H1 (cell line): ENCODE data around the gene TAPT1. TPM values are rescaled to one million over a fixed set of nuclear protein-coding genes. Genes with fewer than 3 reads are reported as not detected.

ENCODE experiments used
- CTCF ChIA-PET: fragments of 300-600 bp; sonication (Branson Sonifier 250); formaldehyde crosslinking; loops from one replicate; lab custom pipeline; 2021; ENCODE audit not compliant: partially characterized antibody; lab: Charles Lee
- POLR2A ChIA-PET: fragments of 300-600 bp; sonication (Branson Sonifier 250); formaldehyde crosslinking; loops from one replicate; lab custom pipeline; 2021; ENCODE audit warnings: inconsistent platforms; ENCODE audit not compliant: partially characterized antibody; lab: Charles Lee
- DNase-seq, 2 experiments: peaks; one replicate each; pipeline versions ENCODE4 v3.0.0 to v3.0.0-alpha.2; 2010 to 2022; ENCODE audit warnings: low spot score in 2 of 2, low read depth in 1 of 2, mixed read lengths in 1 of 2
- FAIRE-seq: peaks from 2 replicates; lab custom pipeline; 2011; peaks lifted over from hg19 to GRCh38; lab: Jason Lieb, UNC
- H2AFZ ChIP-seq: 2 replicates; pipeline ENCODE4 v1.8.1; 2012; ENCODE audit warnings: low read length, inconsistent platforms
- H2AK5ac ChIP-seq: 2 replicates; pipeline ENCODE4 v1.6.1; 2013; ENCODE audit warnings: low read depth, low read length
- H2BK120ac ChIP-seq: replicated peaks from 2 replicates; pipeline ENCODE3; 2013; ENCODE audit warnings: low read depth, low read length, inconsistent platforms
- H2BK12ac ChIP-seq: 2 replicates; pipeline ENCODE4 v1.6.1; 2013; ENCODE audit warnings: low read depth, low read length
- H2BK15ac ChIP-seq: 2 replicates; pipeline ENCODE4 v1.6.1; 2013; ENCODE audit warnings: low read length
- H2BK20ac ChIP-seq: 2 replicates; pipeline ENCODE4 v1.6.1; 2013; ENCODE audit warnings: low read length
- H2BK5ac ChIP-seq: 2 replicates; pipeline ENCODE4 v1.6.1; 2013; ENCODE audit warnings: low read depth, low read length
- H3K14ac ChIP-seq: 2 replicates; pipeline ENCODE4 v1.6.1; 2013; ENCODE audit warnings: inconsistent platforms; ENCODE audit not compliant: insufficient read length
- H3K18ac ChIP-seq: 2 replicates; pipeline ENCODE4 v1.6.1; 2013; ENCODE audit warnings: low read length; ENCODE audit errors: extremely low read depth
- H3K23ac ChIP-seq: 2 replicates; pipeline ENCODE4 v1.6.1; 2013; ENCODE audit warnings: inconsistent platforms; ENCODE audit not compliant: insufficient read length
- H3K23me2 ChIP-seq: 2 replicates; pipeline ENCODE4 v1.6.1; 2013; ENCODE audit warnings: low read depth, low read length
- H3K27ac ChIP-seq: 2 replicates; pipeline ENCODE4 v1.6.1; 2011; ENCODE audit warnings: low read depth, low read length, inconsistent platforms
- H3K27me3 ChIP-seq, 4 experiments: replicated peaks in 1 of 4; 1 replicate in 1 of 4; 2 replicates in 3 of 4; pipeline versions ENCODE4 v1.6.1 to v1.8.1; 2011 to 2013; ENCODE audit warnings: low read length in 3 of 4, mild to moderate bottlenecking in 3 of 4, inconsistent platforms in 2 of 4, mixed read lengths in 2 of 4, moderate library complexity in 1 of 4; ENCODE audit not compliant: control insufficient read depth in 3 of 4, insufficient read depth in 3 of 4; ENCODE audit errors: extremely low read depth in 1 of 4
- H3K36me3 ChIP-seq, 4 experiments: 2 replicates each; pipeline versions ENCODE4 v1.6.1 to v1.8.1; 2011 to 2013; ENCODE audit warnings: mild to moderate bottlenecking in 4 of 4, low read length in 3 of 4, moderate library complexity in 2 of 4, control low read depth in 1 of 4, inconsistent platforms in 1 of 4; ENCODE audit not compliant: insufficient read depth in 4 of 4, control insufficient read depth in 2 of 4
- H3K4ac ChIP-seq: replicated peaks from 2 replicates; pipeline ENCODE3; 2013; ENCODE audit warnings: low read length, low read depth, mixed read lengths, inconsistent platforms; ENCODE audit not compliant: insufficient read length
- H3K4me1 ChIP-seq, 4 experiments: replicated peaks in 1 of 4; 1 replicate in 1 of 4; 2 replicates in 3 of 4; pipeline versions ENCODE4 v1.6.1 to v1.8.1; 2011 to 2013; ENCODE audit warnings: low read length in 3 of 4, inconsistent platforms in 2 of 4, mixed read lengths in 1 of 4; ENCODE audit not compliant: insufficient read depth in 4 of 4, control insufficient read depth in 3 of 4
- H3K4me2 ChIP-seq, 2 experiments: 2 replicates each; pipeline versions ENCODE4 v1.6.1 to v1.8.1; 2011 to 2013; ENCODE audit warnings: low read depth in 2 of 2, low read length in 2 of 2, control low read depth in 1 of 2, inconsistent platforms in 1 of 2, mild to moderate bottlenecking in 1 of 2; ENCODE audit not compliant: insufficient read depth in 1 of 2
- H3K4me3 ChIP-seq, 4 experiments: fragments of 200-600, 300-600 bp in 1 of 4; sonication (generic), shearing (Covaris generic), sonication (Bioruptor Twin) in 1 of 4; 2 replicates each; pipeline versions ENCODE4 v1.5.1 to v1.8.1; 2011 to 2016; ENCODE audit warnings: low read length in 4 of 4, low read depth in 3 of 4, control low read depth in 2 of 4, inconsistent platforms in 2 of 4, mild to moderate bottlenecking in 2 of 4, mixed read lengths in 1 of 4, moderate library complexity in 1 of 4; ENCODE audit not compliant: insufficient read depth in 2 of 4; ENCODE audit errors: extremely low read depth in 1 of 4
- H3K56ac ChIP-seq: replicated peaks from 2 replicates; pipeline ENCODE3; 2013; ENCODE audit warnings: low read depth, mild to moderate bottlenecking, mixed read lengths, low read length, inconsistent platforms; ENCODE audit not compliant: insufficient read length
- H3K79me1 ChIP-seq: 2 replicates; pipeline ENCODE4 v1.6.1; 2013; ENCODE audit warnings: low read depth, low read length, control low read depth
- H3K79me2 ChIP-seq, 2 experiments: 2 replicates each; pipeline versions ENCODE4 v1.6.1 to v1.8.1; 2012 to 2013; ENCODE audit warnings: low read length in 2 of 2, mild to moderate bottlenecking in 2 of 2, inconsistent platforms in 1 of 2; ENCODE audit not compliant: insufficient read depth in 2 of 2, control insufficient read depth in 1 of 2
- H3K9ac ChIP-seq, 4 experiments: replicated peaks in 1 of 4; 1 replicate in 1 of 4; 2 replicates in 3 of 4; pipeline versions ENCODE4 v1.6.1 to v1.8.1; 2011 to 2013; ENCODE audit warnings: low read depth in 3 of 4, low read length in 3 of 4, control low read depth in 2 of 4, mild to moderate bottlenecking in 2 of 4, moderate library complexity in 2 of 4, inconsistent platforms in 1 of 4; ENCODE audit errors: extremely low read depth in 1 of 4
- H3K9me3 ChIP-seq, 2 experiments: 2 replicates each; pipeline versions ENCODE4 v1.6.1 to v1.8.1; 2012 to 2013; ENCODE audit warnings: mild to moderate bottlenecking in 2 of 2, moderate library complexity in 2 of 2, control low read depth in 1 of 2, inconsistent platforms in 1 of 2, low read depth in 1 of 2, low read length in 1 of 2, mixed read lengths in 1 of 2; ENCODE audit not compliant: insufficient read depth in 2 of 2
- H4K20me1 ChIP-seq, 2 experiments: replicated peaks in 1 of 2; 2 replicates each; pipeline versions ENCODE3 to v1.8.1; 2011 to 2013; ENCODE audit warnings: inconsistent platforms in 2 of 2, low read length in 2 of 2, mild to moderate bottlenecking in 1 of 2; ENCODE audit not compliant: insufficient read depth in 2 of 2, control insufficient read depth in 1 of 2
- H4K5ac ChIP-seq: 2 replicates; pipeline ENCODE4 v1.6.1; 2013; ENCODE audit warnings: low read length, low read depth, mixed read lengths, inconsistent platforms; ENCODE audit not compliant: insufficient read length
- H4K8ac ChIP-seq: 2 replicates; pipeline ENCODE4 v1.8.0; 2013; ENCODE audit warnings: mild to moderate bottlenecking, moderate library complexity, low read length, inconsistent platforms; ENCODE audit not compliant: insufficient read depth; ENCODE audit errors: extremely low read depth
- H4K91ac ChIP-seq: replicated peaks from 2 replicates; pipeline ENCODE3; 2013; ENCODE audit warnings: low read length, mixed read lengths, inconsistent platforms; ENCODE audit not compliant: insufficient read length
- ASH2L ChIP-seq: fragments of 200-600, 300-600 bp; sonication (generic); IDR thresholded peaks from one replicate; pipeline ENCODE4 v1.7.1; 2017; ENCODE audit warnings: low read length
- BCL11A ChIP-seq, 2 experiments: IDR thresholded peaks; one replicate each; pipeline ENCODE4 v1.6.1; 2011; ENCODE audit warnings: low read depth in 2 of 2, low read length in 2 of 2, mild to moderate bottlenecking in 2 of 2
- FOSL1 ChIP-seq: IDR thresholded peaks from 2 replicates; pipeline ENCODE4 v1.6.1; 2011; ENCODE audit warnings: mild to moderate bottlenecking, low read depth, low read length, moderate library complexity; ENCODE audit not compliant: insufficient read depth
- MAFK ChIP-seq: IDR thresholded peaks from 2 replicates; pipeline ENCODE4 v1.6.1; 2012; ENCODE audit warnings: low read depth, mild to moderate bottlenecking, improper control_type of control experiment, low read length
- NRF1 ChIP-seq: IDR thresholded peaks from 2 replicates; pipeline ENCODE4 v1.6.1; 2011; ENCODE audit warnings: mild to moderate bottlenecking, low read depth, low read length, improper control_type of control experiment
- POLR2AphosphoS5 ChIP-seq: IDR thresholded peaks from 2 replicates; pipeline ENCODE4 v1.6.1; 2011; ENCODE audit warnings: low read depth, low read length
- POU5F1 ChIP-seq: IDR thresholded peaks from 2 replicates; pipeline ENCODE4 v1.6.1; 2011; ENCODE audit warnings: low read depth, mild to moderate bottlenecking, low read length, moderate library complexity
- RAD21 ChIP-seq, 2 experiments: IDR thresholded peaks in 1 of 2; conservative IDR thresholded peaks in 1 of 2; 2 replicates each; pipeline ENCODE4 v1.6.1; 2011; ENCODE audit warnings: low read depth in 2 of 2, low read length in 2 of 2, improper control_type of control experiment in 1 of 2, inconsistent platforms in 1 of 2, mild to moderate bottlenecking in 1 of 2, moderate library complexity in 1 of 2
- SIN3A ChIP-seq, 2 experiments: IDR thresholded peaks in 1 of 2; conservative IDR thresholded peaks in 1 of 2; 2 replicates each; pipeline ENCODE4 v1.6.1; 2011 to 2012; ENCODE audit warnings: low read length in 2 of 2, improper control_type of control experiment in 1 of 2, low read depth in 1 of 2, mild to moderate bottlenecking in 1 of 2
- SIX5 ChIP-seq: IDR thresholded peaks from 2 replicates; pipeline ENCODE4 v1.6.1; 2011; ENCODE audit warnings: mild to moderate bottlenecking, low read depth, low read length
- SUZ12 ChIP-seq: fragments of 200-600 bp; sonication (generic); IDR thresholded peaks from 2 replicates; pipeline ENCODE4 v1.6.1; 2012; ENCODE audit warnings: mild to moderate bottlenecking, inconsistent platforms, low read length, moderate library complexity, mixed read lengths
- TBP ChIP-seq: IDR thresholded peaks from 2 replicates; pipeline ENCODE4 v1.6.1; 2011; ENCODE audit warnings: low read depth, low read length, improper control_type of control experiment
- USF2 ChIP-seq: IDR thresholded peaks from 2 replicates; pipeline ENCODE4 v1.6.1; 2011; ENCODE audit warnings: low read length, improper control_type of control experiment
- polyA plus RNA-seq, 7 experiments: library from polyadenylated mRNA; depleted of rRNA in 3 of 7; stranded (reverse) in 5 of 7; unstranded in 2 of 7; fragments of >200 nt in 5 of 7; fragments of 200-250 nt in 2 of 7; gene quantifications; 1 replicate in 5 of 7; 2 replicates in 1 of 7; 4 replicates in 1 of 7; pipeline versions ENCODE4 v1.2.1 to v1.2.3, GENCODE V29; 2011 to 2013; ENCODE audit warnings: missing spikeins in 2 of 7, mixed read lengths in 2 of 7
- total RNA-seq: library from RNA; stranded (reverse); fragmentation: NEBNext Ultra II Directional; extraction: Animal tissue kit (Norgen Biotek cat#: 25700); gene quantifications from 2 replicates; pipeline ENCODE4 v1.2.1, GENCODE V29; 2021

Gene TAPT1
- total and polyA plus RNA-seq, 2 of the 8 experiments (the other 6 are each of a cell fraction or from before 2014, with no cell fraction given), result 4.2 to 15.3 TPM

GRCh38 chr4:16222957-16223527, 3.2 kb downstream of the TAPT1 start:
- H3K4ac ChIP-seq, result no peak overlapping the region
- H3K27me3 ChIP-seq, result no peaks in the 10 kb centered on the region
- DNase-seq (no peak), FAIRE-seq (no peak)
- peaks cover 3 to 4% of the 10 kb centered on the region in 2 experiments for H4K20me1 ChIP-seq
- no peak overlapping the region for H3K23ac ChIP-seq
- H3K23me2 ChIP-seq, result peaks cover 8% of the 10 kb centered on the region; the same call in 1 of the 2 replicates
- no peaks in the 10 kb centered on the region for H3K79me1 ChIP-seq
- H3K4me3 ChIP-seq, result no peak overlapping the region
- H3K9ac ChIP-seq, result no peak overlapping the region
- H2AFZ ChIP-seq, result no peak overlapping the region
- no peak overlapping the region for H2BK12ac ChIP-seq
- no peak overlapping the region for H4K5ac ChIP-seq
- H3K18ac ChIP-seq, result no peak overlapping the region
- peaks cover 2 to 9% (median 4%) of the 10 kb centered on the region in 4 experiments; a peak in 4 of 7 replicates for H3K4me1 ChIP-seq
- ChIA-PET POLR2A (no interaction called here), CTCF (interaction anchor here (1.1 to 3.1 kb wide), 2 partner anchors 18 to 219 kb away, joined by 3 to 13 read pairs; no protein-coding TSS in a partner anchor)
- H3K27ac ChIP-seq, result no peak overlapping the region
- H2AK5ac ChIP-seq, result no peak overlapping the region
- no peak overlapping the region for H2BK120ac ChIP-seq
- peaks cover 0 to 57% of the 10 kb centered on the region in 2 experiments; a peak in 2 of 4 replicates for H3K79me2 ChIP-seq
- no peak overlapping the region for H2BK5ac ChIP-seq
- no peak overlapping the region for H3K56ac ChIP-seq
- no peak overlapping the region for H4K8ac ChIP-seq
- H2BK15ac ChIP-seq, result no peak overlapping the region
- no peak overlapping the region for H2BK20ac ChIP-seq
- H4K91ac ChIP-seq, result no peak overlapping the region
- no peak overlapping the region; a peak in 1 of 4 replicates for H3K4me2 ChIP-seq
- no peak overlapping the region for H3K14ac ChIP-seq
- no peaks in the 10 kb centered on the region for H3K9me3 ChIP-seq
- H3K36me3 ChIP-seq, result no peaks in the 10 kb centered on the region
- no peak for TF ChIP-seq USF2
- no peak for TF ChIP-seq SIX5
- TF ChIP-seq TBP, result no peak
- TF ChIP-seq FOSL1, result no peak
- no peak for TF ChIP-seq SIN3A (conservative IDR thresholded peaks at IDR 0.05 in 1 of 2, IDR thresholded peaks at IDR 0.05 in 1 of 2; ENCODE audit: low read depth in 1 of 2, low read length in 2 of 2)
- no peak for TF ChIP-seq BCL11A (IDR thresholded peaks at IDR 0.05; ENCODE audit: low read depth in 2 of 2, low read length in 2 of 2)
- no peak for TF ChIP-seq POU5F1
- TF ChIP-seq POLR2AphosphoS5, result no peak
- TF ChIP-seq SUZ12, result no peak
- no peak for TF ChIP-seq MAFK
- no peak for TF ChIP-seq ASH2L
- TF ChIP-seq NRF1, result no peak
- no peak for TF ChIP-seq RAD21 (IDR thresholded peaks at IDR 0.05 in 1 of 2, conservative IDR thresholded peaks at IDR 0.05 in 1 of 2; ENCODE audit: low read depth in 2 of 2, low read length in 2 of 2)
